Bone marrow (tissue), 2 donors: ENCODE data around the gene CTDP1.

Experiments
- DNase-seq, 2 donors: peaks; one replicate each; lab custom pipeline; 2025; lab: John Stamatoyannopoulos, UW

Gene CTDP1

DNA sequence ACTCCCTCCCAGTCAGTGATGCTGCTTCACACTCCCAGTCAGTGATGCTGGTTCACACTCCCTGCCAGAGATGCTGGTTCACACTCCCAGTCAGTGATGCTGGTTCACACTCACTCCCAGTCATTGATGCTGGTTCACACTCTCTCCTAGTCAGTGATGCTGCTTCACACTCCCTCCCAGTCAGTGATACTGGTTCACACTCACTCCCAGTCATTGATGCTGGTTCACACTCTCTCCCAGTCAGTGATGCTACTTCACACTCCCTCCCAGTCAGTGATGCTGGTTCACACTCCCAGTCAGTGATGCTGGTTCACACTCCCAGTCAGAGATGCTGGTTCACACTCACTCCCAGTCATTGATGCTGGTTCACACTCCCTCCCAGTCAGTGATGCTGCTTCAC lies 83.8 kb downstream of the CTDP1 start:
- DNase-seq: no peak

- DNase-seq: no peak
These were observed 84.5 kb downstream of the CTDP1 start for GRCh38 chr18:79764131-79764530.

DNA sequence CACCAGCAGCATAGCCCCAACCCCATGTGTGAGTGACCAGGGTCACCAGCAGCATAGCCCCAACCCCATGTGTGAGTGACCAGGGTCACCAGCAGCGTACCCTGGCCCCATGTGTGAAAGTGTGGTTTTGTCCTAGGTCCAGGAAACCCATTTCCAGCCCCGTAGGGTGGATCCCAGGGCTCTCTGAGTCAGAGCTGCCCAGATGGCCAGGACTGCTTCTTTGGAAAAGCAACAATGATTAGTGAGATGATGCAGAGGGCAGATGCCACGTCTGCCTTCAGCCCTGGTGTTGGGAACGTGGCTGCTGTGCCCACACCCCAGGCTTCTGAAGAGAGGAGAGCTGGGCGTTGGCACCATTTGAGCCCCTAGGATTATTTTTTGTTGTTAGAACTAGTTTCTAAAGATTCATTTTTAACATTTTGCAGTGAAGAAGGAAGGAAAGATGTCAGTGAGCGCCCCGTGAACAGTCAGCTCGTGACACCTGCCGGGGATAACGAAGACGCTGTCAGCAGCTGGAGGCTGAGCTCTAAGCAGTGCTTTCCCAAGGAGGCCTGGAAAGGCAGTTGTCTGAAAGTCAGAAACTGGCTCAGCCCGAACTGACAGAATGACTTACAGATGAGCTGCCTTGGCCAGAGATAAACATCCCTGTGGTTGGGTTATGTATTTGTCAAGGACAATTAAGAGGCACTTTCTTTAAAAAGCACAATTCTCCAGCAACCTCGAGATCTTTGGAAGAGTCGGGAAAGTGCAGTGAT lies 86.1 kb downstream of the CTDP1 start:
- DNase-seq: no peak

DNA sequence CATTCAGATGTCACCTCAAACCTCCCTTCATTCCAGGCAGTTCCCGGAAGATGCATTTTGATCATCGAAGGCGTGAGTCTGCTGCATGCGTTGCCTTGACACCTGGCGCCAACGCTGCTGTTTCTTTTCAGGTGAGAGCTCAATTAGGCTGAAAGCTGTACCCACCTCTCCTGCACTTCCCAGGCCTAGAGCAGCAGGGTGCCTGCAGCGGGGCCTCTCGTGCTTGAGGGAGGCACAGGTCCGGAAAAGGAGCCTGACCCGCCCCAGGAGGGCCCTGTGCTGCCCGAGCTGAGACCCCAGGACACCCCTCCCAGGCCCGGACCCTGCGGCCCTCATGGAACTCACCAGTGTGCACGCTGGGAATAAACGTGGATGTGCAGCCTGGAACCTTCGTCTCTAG lies 86.7 kb downstream of the CTDP1 start:
- DNase-seq: no peak

DNA sequence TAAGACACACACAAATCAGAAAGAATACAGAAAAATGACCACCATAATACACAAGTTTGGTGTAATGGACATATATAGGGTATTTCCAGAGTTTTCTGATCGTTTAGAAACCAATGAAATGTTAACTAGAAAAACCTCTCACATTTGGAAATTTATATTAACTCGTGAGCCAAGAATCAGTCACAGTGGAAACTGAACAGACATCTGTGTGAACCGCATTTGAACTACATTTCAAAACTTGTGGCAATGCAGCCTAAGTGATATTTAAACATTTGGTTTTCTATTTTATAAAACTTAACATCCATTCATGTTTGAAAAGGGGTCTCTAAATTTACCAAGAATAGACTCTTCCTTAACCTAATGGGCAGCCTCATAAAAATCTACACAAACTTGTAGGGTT lies 89.1 kb downstream of the CTDP1 start:
- DNase-seq: no peak

- no peak for DNase-seq
These were observed 90.3 kb downstream of the CTDP1 start for GRCh38 chr18:79769698-79770500.

DNA sequence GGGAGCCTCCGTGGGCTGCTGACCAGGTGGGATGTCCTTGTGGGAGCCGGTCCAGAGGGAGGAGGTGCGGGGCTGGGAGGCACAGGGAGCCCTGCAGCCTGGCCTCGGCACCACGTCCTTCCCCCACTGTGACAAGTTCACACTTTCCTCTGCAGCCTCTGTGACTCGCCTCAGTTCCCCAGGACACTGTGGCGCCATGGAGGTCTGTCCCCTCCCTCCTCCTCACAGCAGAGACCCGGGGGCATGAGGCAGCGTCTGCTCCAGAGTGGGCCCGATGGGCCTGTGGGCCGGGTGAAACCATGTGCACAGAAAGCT lies 90.9 kb downstream of the CTDP1 start:
- DNase-seq: no peak

- no peak for DNase-seq
These were observed 91.2 kb downstream of the CTDP1 start for GRCh38 chr18:79770826-79771225.

DNA sequence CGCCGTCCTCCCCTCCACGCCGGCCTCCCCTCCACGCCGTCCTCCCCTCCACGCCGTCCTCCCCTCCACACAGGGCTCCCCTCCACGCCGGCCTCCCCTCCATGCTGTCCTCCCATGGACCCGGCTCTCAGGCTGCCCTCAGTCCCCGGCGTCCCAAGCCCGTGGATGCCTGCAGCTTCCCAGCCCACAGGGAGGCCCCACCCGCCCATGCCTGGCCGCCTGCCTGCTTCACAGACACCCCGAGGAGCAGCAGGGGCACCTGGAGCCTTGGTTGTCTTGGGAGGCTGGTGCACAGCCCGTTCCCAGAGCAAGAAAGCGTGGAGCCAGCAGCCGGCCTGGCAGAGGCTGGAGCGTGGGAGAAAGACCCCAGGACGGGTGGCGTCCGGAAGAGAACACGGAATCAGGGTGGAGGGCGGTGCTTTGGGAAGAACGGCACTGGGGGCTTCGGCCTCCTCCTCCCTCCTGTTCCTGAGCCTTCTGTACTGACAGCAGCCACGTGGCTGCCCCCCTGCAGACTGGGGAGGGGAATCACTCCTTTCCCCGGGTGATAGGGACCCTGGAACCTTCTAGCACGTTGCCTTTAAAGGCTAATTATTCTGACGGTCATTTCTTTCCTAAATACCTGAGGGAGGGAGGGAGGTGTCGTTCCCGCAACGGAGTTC lies 92.0 kb downstream of the CTDP1 start:
- DNase-seq: no peak

GRCh38 chr18:79772108-79772864 lies 92.7 kb downstream of the CTDP1 start:
- DNase-seq: no peak

DNA sequence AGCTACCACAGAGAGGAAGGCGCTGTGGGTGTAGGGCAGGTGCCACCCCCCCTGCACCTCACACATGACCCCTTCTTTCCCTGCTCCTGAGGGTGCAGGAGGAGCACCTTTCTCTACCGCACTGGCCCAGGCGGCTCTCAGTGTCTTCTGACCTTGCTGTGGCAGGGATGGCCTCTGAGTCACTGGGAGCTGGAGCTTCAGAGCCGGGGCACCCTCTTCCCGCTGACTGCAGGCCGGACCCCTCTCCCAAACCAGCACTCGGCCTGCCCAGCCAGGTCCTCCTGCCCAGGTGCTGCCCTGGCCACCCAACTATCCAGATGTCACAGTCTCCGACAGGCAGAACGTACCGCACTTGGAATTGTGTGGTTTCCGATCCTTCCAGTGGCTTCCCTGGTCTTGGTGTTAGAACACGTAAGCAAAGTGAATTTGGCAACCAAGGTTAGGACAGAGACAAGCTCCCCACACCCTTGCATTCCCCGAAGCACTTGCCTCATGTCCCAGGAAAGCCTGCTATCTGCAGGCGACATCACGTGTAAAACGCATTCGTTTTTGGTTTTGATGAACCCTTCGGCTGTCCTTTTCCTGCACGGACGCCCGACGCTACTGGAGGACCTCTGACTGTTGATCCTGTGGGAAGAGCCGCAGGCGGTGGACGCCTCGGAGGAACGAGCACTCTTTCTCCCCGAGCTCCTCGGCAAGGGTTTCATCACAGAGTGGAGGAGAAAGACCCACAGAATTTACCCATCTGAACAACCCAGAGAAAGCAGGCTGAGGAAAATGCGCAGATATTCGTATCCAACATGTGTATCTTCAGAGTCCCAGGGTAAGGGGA lies 93.5 kb downstream of the CTDP1 start:
- DNase-seq: no peak

DNA sequence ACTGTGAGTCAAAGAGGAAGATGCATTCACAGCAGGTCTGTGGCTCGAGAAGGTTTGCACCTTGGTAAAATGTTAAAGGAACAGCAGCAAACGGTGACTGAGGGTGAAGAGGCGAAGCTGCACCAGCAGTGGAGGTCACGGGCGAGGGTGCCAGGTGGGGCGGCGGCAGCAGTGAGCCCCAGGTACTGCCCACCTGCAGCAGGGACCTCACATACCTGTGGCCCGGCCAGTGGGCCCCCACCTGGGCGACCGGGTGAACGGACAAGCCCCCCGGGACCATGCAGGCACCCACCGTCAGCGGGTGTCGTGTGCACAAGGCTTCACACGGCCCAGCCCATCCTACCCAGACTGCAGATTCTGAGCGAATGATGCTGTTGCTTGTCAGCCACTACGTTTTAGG lies 94.5 kb downstream of the CTDP1 start:
- no peak for DNase-seq

DNA sequence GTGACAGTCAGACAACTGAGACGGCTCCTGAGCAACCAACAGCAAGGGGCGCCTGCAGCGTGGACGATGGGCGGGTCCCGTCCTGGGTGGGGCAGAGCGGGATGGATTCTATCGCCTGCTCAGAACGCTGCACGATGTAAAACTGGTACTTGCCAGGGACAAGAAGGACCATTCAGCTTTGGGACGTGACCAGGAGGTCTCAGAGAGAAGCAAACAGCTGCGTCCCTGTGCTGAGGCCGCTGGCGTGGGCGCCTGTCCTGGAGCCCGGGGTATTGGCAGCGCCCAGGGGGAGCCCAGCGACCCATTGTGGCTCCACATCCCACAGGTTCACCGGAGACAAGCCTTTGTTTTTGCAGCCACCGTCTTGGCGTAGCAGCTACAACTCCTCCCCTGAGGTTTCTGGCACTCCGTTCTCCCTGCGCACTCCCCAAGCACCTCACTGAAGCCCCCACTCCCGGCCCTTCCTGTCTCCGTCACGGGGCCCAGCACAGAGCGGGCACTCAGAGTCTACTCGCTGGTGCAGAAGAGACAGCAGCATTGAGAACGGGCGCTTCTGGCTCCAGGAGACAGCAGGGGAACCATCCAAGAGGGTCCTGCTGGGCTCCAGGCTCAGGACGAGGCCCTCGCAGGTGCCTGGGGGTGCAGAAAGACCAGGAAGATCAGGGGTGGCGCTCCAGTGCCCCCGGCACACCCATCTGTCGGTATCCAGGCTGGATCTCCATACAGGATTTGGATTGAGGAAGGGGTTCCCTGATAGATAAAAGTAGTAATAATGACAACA lies 96.0 kb downstream of the CTDP1 start:
- no peak for DNase-seq

DNA sequence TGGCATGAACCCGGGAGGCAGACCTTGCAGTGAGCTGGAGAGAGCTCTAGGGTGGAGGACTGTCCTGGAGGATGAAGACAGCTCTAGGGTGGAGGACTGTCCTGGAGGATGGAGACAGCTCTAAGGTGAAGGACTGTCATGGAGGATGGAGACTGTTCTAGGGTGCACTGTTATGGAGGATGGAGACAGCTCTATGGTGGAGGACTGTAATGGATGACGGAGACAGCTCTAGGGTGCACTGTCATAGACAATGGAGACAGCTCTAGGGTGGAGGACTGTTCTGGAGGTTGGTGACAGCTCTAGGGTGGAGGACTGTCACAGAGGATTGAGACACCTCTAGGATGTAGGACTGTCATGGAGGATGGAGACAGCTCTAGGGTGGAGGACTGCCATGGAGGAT lies 97.1 kb downstream of the CTDP1 start:
- DNase-seq: no peak

- DNase-seq: no peak
These were observed 98.7 kb downstream of the CTDP1 start for GRCh38 chr18:79778291-79778791.

GRCh38 chr18:79779021-79779699 lies 99.6 kb downstream of the CTDP1 start:
- no peak for DNase-seq

DNA sequence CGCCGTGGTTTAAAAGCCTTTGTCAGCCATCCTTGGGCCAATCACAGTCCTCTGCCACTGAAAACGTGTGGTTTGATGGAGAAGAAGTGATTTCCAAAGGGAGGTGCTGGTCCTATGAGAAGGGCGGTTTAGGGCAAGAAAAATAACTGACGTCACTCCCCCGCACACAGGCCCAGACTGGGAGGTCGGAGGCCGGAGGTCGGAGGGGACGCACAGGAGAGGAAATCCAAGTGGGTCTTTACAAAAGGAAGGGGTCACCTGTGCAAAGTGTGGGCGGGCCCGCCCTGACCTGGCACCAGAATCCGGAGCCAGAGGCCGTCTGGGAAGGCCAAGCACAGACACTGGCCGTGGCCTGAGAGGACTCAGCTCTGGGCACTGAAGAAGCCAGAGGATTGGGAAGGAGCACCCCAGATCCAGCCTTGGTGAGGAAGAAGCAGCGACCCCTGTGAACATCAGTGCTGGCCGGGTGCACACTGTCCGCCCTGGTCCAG lies 100.1 kb downstream of the CTDP1 start:
- no peak for DNase-seq

DNA sequence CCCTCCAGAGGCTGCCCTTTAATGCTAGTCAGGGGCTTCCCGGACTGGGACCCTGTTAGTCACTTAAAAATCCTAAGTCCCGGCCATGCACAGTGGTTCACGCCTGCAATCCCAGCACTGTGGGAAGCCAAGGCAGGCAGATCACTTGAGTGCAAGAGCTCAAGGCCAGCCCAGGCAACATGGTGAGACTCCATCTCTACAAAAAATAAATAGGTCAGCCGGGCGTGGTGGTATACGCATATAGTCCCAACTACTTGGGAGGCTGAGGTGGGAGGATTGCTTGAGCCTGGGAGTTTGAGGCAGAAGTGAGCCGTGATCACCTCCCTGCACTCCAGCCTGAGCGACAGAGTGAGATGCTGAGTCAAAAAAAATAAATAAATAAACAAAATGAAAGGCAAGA lies 100.9 kb downstream of the CTDP1 start:
- no peak for DNase-seq

- DNase-seq: no peak
These were observed 101.8 kb downstream of the CTDP1 start for GRCh38 chr18:79781331-79781941.
